K562 (cell line): ENCODE data around the gene ATF6B. TPM values are rescaled to one million over a fixed set of nuclear protein-coding genes. Genes with fewer than 3 reads are reported as not detected.

Experiments
- CTBP1 ChIP-seq: fragments of 450-650 bp; IDR thresholded peaks from 2 replicates; pipeline ENCODE4 v1.6.1; 2016; ENCODE audit warnings: borderline replicate concordance
- ETV5 ChIP-seq: sonication (generic); formaldehyde crosslinking; IDR thresholded peaks from 2 replicates; pipeline ENCODE4 v1.4.0; 2020; ENCODE audit warnings: low read depth, mild to moderate bottlenecking, missing genetic modification reagents
- HCFC1 ChIP-seq: IDR thresholded peaks from 2 replicates; pipeline ENCODE4 v1.6.1; 2012; ENCODE audit warnings: low read depth, low read length, improper control_type of control experiment
- MAZ ChIP-seq, 2 experiments: fragments of 450-650 bp in 1 of 2; sonication (generic) in 1 of 2; formaldehyde crosslinking; IDR thresholded peaks in 1 of 2; conservative IDR thresholded peaks in 1 of 2; 2 replicates each; pipeline versions ENCODE4 v1.4.0 to v1.5.0; 2020; ENCODE audit warnings: mild to moderate bottlenecking in 1 of 2, missing genetic modification reagents in 1 of 2
- TAF9B ChIP-seq: fragments of 450-650 bp; IDR thresholded peaks from 2 replicates; pipeline ENCODE4 v1.6.1; 2018; ENCODE audit warnings: mild to moderate bottlenecking; ENCODE audit not compliant: partially characterized antibody
- ZBTB7A ChIP-seq: IDR thresholded peaks from 2 replicates; pipeline ENCODE4 v1.6.1; 2011; ENCODE audit warnings: low read depth, mild to moderate bottlenecking, low read length, moderate library complexity, borderline replicate concordance; ENCODE audit not compliant: control insufficient read depth
- polyA plus RNA-seq, 8 experiments: library from polyadenylated mRNA; depleted of rRNA in 4 of 8; stranded (reverse) in 5 of 8; unstranded in 3 of 8; fragments of >200 nt; fragmentation: Nextera tagmentation in 2 of 8; fragmentation: Illumina TruSeq in 1 of 8; extraction: Ambion mirVana in 2 of 8; extraction: Trizol in 1 of 8; gene quantifications; 2 replicates each; pipeline versions ENCODE4 v1.2.1 to v1.2.3, GENCODE V29; 2011 to 2014; ENCODE audit warnings: inconsistent platforms in 1 of 8, missing spikeins in 1 of 8
- total RNA-seq, 7 experiments: library from RNA; depleted of rRNA in 6 of 7; stranded (reverse); fragments of >200 nt in 6 of 7; fragmentation: Illumina TruSeq in 2 of 7; extraction: Trizol in 2 of 7; gene quantifications; 2 replicates each; pipeline versions ENCODE4 v1.2.1 to v1.2.3, GENCODE V29; 2011 to 2021; ENCODE audit warnings: low replicate concordance in 1 of 7
- TF ChIP-seq, protein P1 (sequence below): fragments of 450-650 bp; IDR thresholded peaks from 2 replicates; pipeline ENCODE4 v1.6.1; 2016; ENCODE audit warnings: low read depth, mild to moderate bottlenecking, moderate library complexity
- TF ChIP-seq, protein P2 (sequence below), 2 experiments: fragments of 450-650 bp; formaldehyde crosslinking in 1 of 2; IDR thresholded peaks; 2 replicates each; pipeline versions ENCODE4 v1.4.0 to v1.6.1; 2014 to 2020; ENCODE audit warnings: mild to moderate bottlenecking in 2 of 2, borderline replicate concordance in 1 of 2, low read depth in 1 of 2
- TF ChIP-seq, protein P3 (sequence below): IDR thresholded peaks from 2 replicates; pipeline ENCODE4 v1.6.1; 2011; ENCODE audit warnings: borderline replicate concordance, low read depth, mild to moderate bottlenecking, moderate library complexity, low read length; ENCODE audit not compliant: insufficient read depth, poor library complexity, severe bottlenecking
- TF ChIP-seq, protein P4 (sequence below): fragments of 450-650 bp; IDR thresholded peaks from 2 replicates; pipeline ENCODE4 v1.6.1; 2016; ENCODE audit warnings: antibody characterized with exemption

ATF6B gene
- total and polyA plus RNA-seq, 9 of the 15 experiments (the other 6 are each of a cell fraction or from before 2014, with no cell fraction given): 20.7 to 131 (median 31.7) TPM

DNA sequence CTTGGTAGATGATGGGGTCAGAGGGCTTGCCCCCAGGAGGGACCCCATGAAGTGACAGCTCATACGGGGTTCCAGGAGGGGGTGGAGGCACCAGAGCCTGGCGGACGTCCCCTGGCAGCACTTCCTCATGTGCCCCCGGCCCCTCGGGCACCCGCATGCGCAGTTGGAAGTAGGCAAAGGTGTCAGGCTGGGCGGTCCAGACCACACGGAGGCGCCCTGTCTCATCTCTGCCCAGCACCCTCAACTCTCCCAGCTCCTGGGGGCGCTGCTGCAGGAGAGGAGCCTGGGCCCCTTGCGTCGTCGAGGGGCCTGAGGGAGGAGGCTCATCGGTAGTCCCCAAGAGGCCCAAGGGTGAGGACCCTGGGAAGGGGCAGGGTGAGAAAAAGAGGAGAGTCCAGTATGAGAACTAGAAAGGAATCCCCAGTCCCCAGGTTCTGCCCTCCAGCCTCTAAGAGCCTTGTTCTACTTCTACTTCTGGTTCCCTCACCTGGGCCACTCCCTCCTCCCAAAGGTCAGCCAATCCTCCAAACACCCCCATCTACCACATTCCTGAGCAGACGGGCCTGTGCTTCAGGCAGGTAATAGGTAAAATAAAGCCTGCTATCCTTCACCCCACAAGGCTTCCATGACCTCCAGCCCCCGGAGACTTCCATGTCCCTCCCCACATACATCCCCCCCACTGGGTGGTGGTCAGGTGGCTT, 42.1 kb downstream of the ATF6B start (continued):
- TF ChIP-seq, protein P1, sequence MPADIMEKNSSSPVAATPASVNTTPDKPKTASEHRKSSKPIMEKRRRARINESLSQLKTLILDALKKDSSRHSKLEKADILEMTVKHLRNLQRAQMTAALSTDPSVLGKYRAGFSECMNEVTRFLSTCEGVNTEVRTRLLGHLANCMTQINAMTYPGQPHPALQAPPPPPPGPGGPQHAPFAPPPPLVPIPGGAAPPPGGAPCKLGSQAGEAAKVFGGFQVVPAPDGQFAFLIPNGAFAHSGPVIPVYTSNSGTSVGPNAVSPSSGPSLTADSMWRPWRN: no peak
- TF ChIP-seq, protein P2, sequence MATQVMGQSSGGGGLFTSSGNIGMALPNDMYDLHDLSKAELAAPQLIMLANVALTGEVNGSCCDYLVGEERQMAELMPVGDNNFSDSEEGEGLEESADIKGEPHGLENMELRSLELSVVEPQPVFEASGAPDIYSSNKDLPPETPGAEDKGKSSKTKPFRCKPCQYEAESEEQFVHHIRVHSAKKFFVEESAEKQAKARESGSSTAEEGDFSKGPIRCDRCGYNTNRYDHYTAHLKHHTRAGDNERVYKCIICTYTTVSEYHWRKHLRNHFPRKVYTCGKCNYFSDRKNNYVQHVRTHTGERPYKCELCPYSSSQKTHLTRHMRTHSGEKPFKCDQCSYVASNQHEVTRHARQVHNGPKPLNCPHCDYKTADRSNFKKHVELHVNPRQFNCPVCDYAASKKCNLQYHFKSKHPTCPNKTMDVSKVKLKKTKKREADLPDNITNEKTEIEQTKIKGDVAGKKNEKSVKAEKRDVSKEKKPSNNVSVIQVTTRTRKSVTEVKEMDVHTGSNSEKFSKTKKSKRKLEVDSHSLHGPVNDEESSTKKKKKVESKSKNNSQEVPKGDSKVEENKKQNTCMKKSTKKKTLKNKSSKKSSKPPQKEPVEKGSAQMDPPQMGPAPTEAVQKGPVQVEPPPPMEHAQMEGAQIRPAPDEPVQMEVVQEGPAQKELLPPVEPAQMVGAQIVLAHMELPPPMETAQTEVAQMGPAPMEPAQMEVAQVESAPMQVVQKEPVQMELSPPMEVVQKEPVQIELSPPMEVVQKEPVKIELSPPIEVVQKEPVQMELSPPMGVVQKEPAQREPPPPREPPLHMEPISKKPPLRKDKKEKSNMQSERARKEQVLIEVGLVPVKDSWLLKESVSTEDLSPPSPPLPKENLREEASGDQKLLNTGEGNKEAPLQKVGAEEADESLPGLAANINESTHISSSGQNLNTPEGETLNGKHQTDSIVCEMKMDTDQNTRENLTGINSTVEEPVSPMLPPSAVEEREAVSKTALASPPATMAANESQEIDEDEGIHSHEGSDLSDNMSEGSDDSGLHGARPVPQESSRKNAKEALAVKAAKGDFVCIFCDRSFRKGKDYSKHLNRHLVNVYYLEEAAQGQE (IDR thresholded peaks at IDR 0.05; ENCODE audit: borderline replicate concordance): 0 out of 2 replicates have a peak, but pooled peaks have one; percentile 8
- TF ChIP-seq, protein P2 (CRISPR knock-in tag; IDR thresholded peaks at IDR 0.05; ENCODE audit: low read depth): no peak
- TF ChIP-seq ETV5 (CRISPR knock-in tag) (no peak), MAZ (CRISPR knock-in tag; conservative IDR thresholded peaks at IDR 0.05 in 1 of 2, IDR thresholded peaks at IDR 0.05 in 1 of 2) (peak in 1 of 2 experiments; percentile 45; a peak in 1 of 4 replicates), HCFC1 (peak; percentile 17; the same call in 1 of the 2 replicates), TAF9B (no peak), CTBP1 (0 out of 2 replicates have a peak, but pooled peaks have one; percentile 32), ZBTB7A (peak; percentile 55; the same call in 1 of the 2 replicates)
- TF ChIP-seq, protein P3, sequence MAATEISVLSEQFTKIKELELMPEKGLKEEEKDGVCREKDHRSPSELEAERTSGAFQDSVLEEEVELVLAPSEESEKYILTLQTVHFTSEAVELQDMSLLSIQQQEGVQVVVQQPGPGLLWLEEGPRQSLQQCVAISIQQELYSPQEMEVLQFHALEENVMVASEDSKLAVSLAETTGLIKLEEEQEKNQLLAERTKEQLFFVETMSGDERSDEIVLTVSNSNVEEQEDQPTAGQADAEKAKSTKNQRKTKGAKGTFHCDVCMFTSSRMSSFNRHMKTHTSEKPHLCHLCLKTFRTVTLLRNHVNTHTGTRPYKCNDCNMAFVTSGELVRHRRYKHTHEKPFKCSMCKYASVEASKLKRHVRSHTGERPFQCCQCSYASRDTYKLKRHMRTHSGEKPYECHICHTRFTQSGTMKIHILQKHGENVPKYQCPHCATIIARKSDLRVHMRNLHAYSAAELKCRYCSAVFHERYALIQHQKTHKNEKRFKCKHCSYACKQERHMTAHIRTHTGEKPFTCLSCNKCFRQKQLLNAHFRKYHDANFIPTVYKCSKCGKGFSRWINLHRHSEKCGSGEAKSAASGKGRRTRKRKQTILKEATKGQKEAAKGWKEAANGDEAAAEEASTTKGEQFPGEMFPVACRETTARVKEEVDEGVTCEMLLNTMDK: peak; percentile 97
- TF ChIP-seq, protein P4, sequence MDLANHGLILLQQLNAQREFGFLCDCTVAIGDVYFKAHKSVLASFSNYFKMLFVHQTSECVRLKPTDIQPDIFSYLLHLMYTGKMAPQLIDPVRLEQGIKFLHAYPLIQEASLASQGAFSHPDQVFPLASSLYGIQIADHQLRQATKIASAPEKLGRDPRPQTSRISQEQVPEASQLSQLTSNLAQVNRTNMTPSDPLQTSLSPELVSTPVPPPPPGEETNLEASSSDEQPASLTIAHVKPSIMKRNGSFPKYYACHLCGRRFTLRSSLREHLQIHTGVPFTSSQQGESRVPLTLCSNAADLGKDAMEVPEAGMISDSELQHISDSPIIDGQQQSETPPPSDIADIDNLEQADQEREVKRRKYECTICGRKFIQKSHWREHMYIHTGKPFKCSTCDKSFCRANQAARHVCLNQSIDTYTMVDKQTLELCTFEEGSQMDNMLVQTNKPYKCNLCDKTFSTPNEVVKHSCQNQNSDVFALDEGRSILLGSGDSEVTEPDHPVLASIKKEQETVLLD: 0 out of 2 replicates have a peak, but pooled peaks have one; percentile 49
